SK-N-SH (cell line): ENCODE data around the gene TBC1D8. TPM values are rescaled to one million over a fixed set of nuclear protein-coding genes. Genes with fewer than 3 reads are reported as not detected.

ENCODE experiments used
- CTCF ChIA-PET: fragments of 300-600, 350-600 bp; formaldehyde crosslinking; extraction: SDS; loops from one replicate; lab custom pipeline; 2021; lab: Yijun Ruan, JAX
- POLR2A ChIA-PET: fragments of 350-600 bp; sonication (Branson Sonifier 250); formaldehyde crosslinking; extraction: SDS; loops from one replicate; lab custom pipeline; 2020; ENCODE audit warnings: antibody characterized with exemption, inconsistent platforms; lab: Yijun Ruan, JAX
- DNase-seq: peaks from one replicate; pipeline ENCODE4 v3.0.0; 2012
- H2AFZ ChIP-seq: fragments of 200-600 bp; sonication (generic); 2 replicates; pipeline ENCODE4 v1.8.1; 2016; ENCODE audit warnings: antibody characterized with exemption, mild to moderate bottlenecking, low read depth
- H3F3A ChIP-seq: fragments of 200-600 bp; sonication (generic); replicated peaks from 2 replicates; pipeline ENCODE3; 2016; ENCODE audit warnings: antibody characterized with exemption, mild to moderate bottlenecking; ENCODE audit not compliant: insufficient read depth
- H3K27ac ChIP-seq, 2 experiments: fragments of 200-500 bp in 1 of 2; fragments of 200-600 bp in 1 of 2; sonication (Bioruptor generic) in 1 of 2; sonication (generic), shearing (Covaris generic) in 1 of 2; 2 replicates each; pipeline versions ENCODE4 v1.5.1 to v1.6.1; 2014 to 2016; ENCODE audit warnings: low read depth in 2 of 2, inconsistent platforms in 1 of 2, low read length in 1 of 2, mild to moderate bottlenecking in 1 of 2, mixed read lengths in 1 of 2
- H3K27me3 ChIP-seq: fragments of 200-600 bp; sonication (generic), shearing (Covaris generic); 2 replicates; pipeline ENCODE4 v1.6.1; 2016; ENCODE audit warnings: mixed run types; ENCODE audit not compliant: insufficient read depth
- H3K36me3 ChIP-seq, 2 experiments: fragments of 200-500 bp in 1 of 2; fragments of 200-600 bp in 1 of 2; sonication (Bioruptor generic) in 1 of 2; sonication (generic) in 1 of 2; replicated peaks in 1 of 2; 2 replicates each; pipeline versions ENCODE3 to v1.5.1; 2014 to 2016; ENCODE audit warnings: low read length in 1 of 2, mild to moderate bottlenecking in 1 of 2; ENCODE audit not compliant: insufficient read depth in 2 of 2, control insufficient read depth in 1 of 2
- H3K4me1 ChIP-seq, 2 experiments: fragments of 200-500 bp in 1 of 2; fragments of 200-600 bp in 1 of 2; sonication (Bioruptor generic) in 1 of 2; sonication (generic), shearing (Covaris generic) in 1 of 2; 2 replicates each; pipeline versions ENCODE4 v1.5.1 to v1.6.1; 2014 to 2016; ENCODE audit warnings: low read depth in 1 of 2, low read length in 1 of 2, mixed run types in 1 of 2; ENCODE audit not compliant: insufficient read depth in 2 of 2, control insufficient read depth in 1 of 2
- H3K4me2 ChIP-seq: fragments of 200-600 bp; sonication (generic), shearing (Covaris generic); 2 replicates; pipeline ENCODE4 v1.6.1; 2017; ENCODE audit warnings: mixed run types
- H3K4me3 ChIP-seq, 2 experiments: fragments of 200-500 bp in 1 of 2; fragments of 200-600 bp in 1 of 2; sonication (Bioruptor generic) in 1 of 2; sonication (generic), shearing (Covaris generic) in 1 of 2; 2 replicates each; pipeline versions ENCODE4 v1.5.1 to v1.8.1; 2014 to 2016; ENCODE audit warnings: low read depth in 2 of 2, inconsistent platforms in 1 of 2, low read length in 1 of 2, mild to moderate bottlenecking in 1 of 2, mixed read lengths in 1 of 2, moderate library complexity in 1 of 2
- H3K79me2 ChIP-seq: fragments of 200-600 bp; sonication (generic); 2 replicates; pipeline ENCODE4 v1.8.1; 2017; ENCODE audit warnings: mild to moderate bottlenecking; ENCODE audit not compliant: insufficient read depth
- H3K9ac ChIP-seq: fragments of 200-600 bp; sonication (generic); 2 replicates; pipeline ENCODE4 v1.6.1; 2017; ENCODE audit warnings: mixed run types
- H3K9me2 ChIP-seq: fragments of 200-600 bp; sonication (generic); 2 replicates; pipeline ENCODE4 v1.6.1; 2017; ENCODE audit warnings: mixed run types
- H3K9me3 ChIP-seq: fragments of 200-600 bp; sonication (generic); 2 replicates; pipeline ENCODE4 v1.6.1; 2017; ENCODE audit warnings: mixed run types, mild to moderate bottlenecking, moderate library complexity
- H4K20me1 ChIP-seq: fragments of 200-600 bp; sonication (generic); 2 replicates; pipeline ENCODE4 v1.6.1; 2017; ENCODE audit warnings: mild to moderate bottlenecking, mixed run types; ENCODE audit not compliant: insufficient read depth
- ELF1 ChIP-seq: IDR thresholded peaks from 2 replicates; pipeline ENCODE4 v1.4.0; 2012
- EP300 ChIP-seq, 2 experiments: IDR thresholded peaks; 2 replicates each; pipeline versions ENCODE4 v1.4.0 to v1.6.1; 2012; ENCODE audit warnings: borderline replicate concordance in 1 of 2, low read depth in 1 of 2, low read length in 1 of 2
- FOSL2 ChIP-seq: IDR thresholded peaks from 2 replicates; pipeline ENCODE4 v1.4.0; 2012; ENCODE audit warnings: low read depth, mild to moderate bottlenecking, moderate library complexity, borderline replicate concordance
- FOXM1 ChIP-seq: IDR thresholded peaks from 2 replicates; pipeline ENCODE4 v1.4.0; 2012; ENCODE audit warnings: low read depth, mild to moderate bottlenecking
- GATA2 ChIP-seq: sonication (generic); formaldehyde crosslinking; IDR thresholded peaks from 2 replicates; pipeline ENCODE4 v1.5.0; 2020; ENCODE audit warnings: mild to moderate bottlenecking, missing genetic modification reagents
- MAX ChIP-seq: IDR thresholded peaks from 2 replicates; pipeline ENCODE4 v1.4.0; 2012; ENCODE audit warnings: low read depth
- MEF2A ChIP-seq: IDR thresholded peaks from 2 replicates; pipeline ENCODE4 v1.4.0; 2012; ENCODE audit warnings: low read depth, borderline replicate concordance
- MXI1 ChIP-seq: IDR thresholded peaks from 2 replicates; pipeline ENCODE4 v1.6.1; 2012; ENCODE audit warnings: mild to moderate bottlenecking, low read depth, low read length, improper control_type of control experiment
- NFIC ChIP-seq: IDR thresholded peaks from 2 replicates; pipeline ENCODE4 v1.4.0; 2012; ENCODE audit warnings: borderline replicate concordance
- PBX3 ChIP-seq: IDR thresholded peaks from 2 replicates; pipeline ENCODE4; 2012
- RAD21 ChIP-seq: IDR thresholded peaks from 2 replicates; pipeline ENCODE4 v1.6.1; 2012; ENCODE audit warnings: mild to moderate bottlenecking, low read length
- RCOR1 ChIP-seq: fragments of 150-350 bp; IDR thresholded peaks from 2 replicates; pipeline ENCODE4 v1.6.1; 2017; ENCODE audit warnings: antibody characterized with exemption, low read length
- RFX5 ChIP-seq: IDR thresholded peaks from 2 replicates; pipeline ENCODE4 v1.6.1; 2012; ENCODE audit warnings: mild to moderate bottlenecking, improper control_type of control experiment, low read length
- RXRA ChIP-seq: IDR thresholded peaks from 2 replicates; pipeline ENCODE4 v1.4.0; 2012; ENCODE audit warnings: low read depth, mild to moderate bottlenecking, borderline replicate concordance
- SIN3A ChIP-seq: IDR thresholded peaks from 2 replicates; pipeline ENCODE4 v1.6.1; 2012; ENCODE audit warnings: low read depth, mild to moderate bottlenecking, low read length, moderate library complexity, borderline replicate concordance
- SMC3 ChIP-seq: IDR thresholded peaks from 2 replicates; pipeline ENCODE4 v1.6.1; 2012; ENCODE audit warnings: low read depth, low read length, improper control_type of control experiment
- TCF12 ChIP-seq: IDR thresholded peaks from 2 replicates; pipeline ENCODE4 v1.4.0; 2012
- YY1 ChIP-seq: IDR thresholded peaks from 2 replicates; pipeline ENCODE4 v1.4.0; 2012; ENCODE audit warnings: low read depth, mild to moderate bottlenecking
- ZBTB33 ChIP-seq: IDR thresholded peaks from 2 replicates; pipeline ENCODE4 v1.4.0; 2012; ENCODE audit warnings: low read depth, borderline replicate concordance
- WGBS: methylation state at CpG from one replicate; pipeline ENCODE4 v1.1.6; 2017; ENCODE audit warnings: low lambda C conversion rate; 5-methylcytosine and 5-hydroxymethylcytosine counted together
- polyA plus RNA-seq, 3 experiments: library from polyadenylated mRNA; depleted of rRNA; stranded (reverse); fragments of >200 nt; gene quantifications; 2 replicates each; pipeline ENCODE4 v1.2.3, GENCODE V29; 2012
- TF ChIP-seq, protein P1 (sequence below): fragments of 200-600 bp; sonication (generic); IDR thresholded peaks from 2 replicates; pipeline ENCODE4 v1.6.1; 2017; ENCODE audit warnings: antibody characterized with exemption, mild to moderate bottlenecking, moderate library complexity

The TBC1D8 gene
- polyA plus RNA-seq, 1 of the 3 experiments (the other 2 are of a cell fraction): 5.3 TPM

DNA sequence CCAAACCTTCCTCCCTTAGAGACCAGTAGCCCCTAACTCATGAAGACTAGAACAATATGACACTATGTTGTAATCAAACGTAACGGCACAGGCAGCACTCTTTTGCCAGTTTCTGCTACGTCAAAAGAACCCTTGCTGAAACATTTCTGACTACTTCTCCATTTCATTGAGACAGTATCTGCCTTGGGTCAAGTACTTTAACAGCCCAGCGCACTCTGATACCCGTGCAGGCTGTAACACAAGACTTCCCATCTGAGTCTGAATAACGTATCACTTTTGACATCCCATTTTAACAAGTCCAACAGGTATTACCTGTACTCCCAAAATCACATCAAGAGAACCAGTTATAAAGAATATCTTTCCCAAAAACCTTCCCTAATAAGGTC is 38.4 kb downstream of the TBC1D8 start (continued):
- TF ChIP-seq ZBTB33 (no peak), RXRA (no peak), RCOR1 (no peak), SIN3A (no peak), RAD21 (no peak), ELF1 (no peak), RFX5 (no peak), FOXM1 (no peak), TCF12 (no peak), YY1 (no peak), MAX (no peak)
- TF ChIP-seq, protein P1, sequence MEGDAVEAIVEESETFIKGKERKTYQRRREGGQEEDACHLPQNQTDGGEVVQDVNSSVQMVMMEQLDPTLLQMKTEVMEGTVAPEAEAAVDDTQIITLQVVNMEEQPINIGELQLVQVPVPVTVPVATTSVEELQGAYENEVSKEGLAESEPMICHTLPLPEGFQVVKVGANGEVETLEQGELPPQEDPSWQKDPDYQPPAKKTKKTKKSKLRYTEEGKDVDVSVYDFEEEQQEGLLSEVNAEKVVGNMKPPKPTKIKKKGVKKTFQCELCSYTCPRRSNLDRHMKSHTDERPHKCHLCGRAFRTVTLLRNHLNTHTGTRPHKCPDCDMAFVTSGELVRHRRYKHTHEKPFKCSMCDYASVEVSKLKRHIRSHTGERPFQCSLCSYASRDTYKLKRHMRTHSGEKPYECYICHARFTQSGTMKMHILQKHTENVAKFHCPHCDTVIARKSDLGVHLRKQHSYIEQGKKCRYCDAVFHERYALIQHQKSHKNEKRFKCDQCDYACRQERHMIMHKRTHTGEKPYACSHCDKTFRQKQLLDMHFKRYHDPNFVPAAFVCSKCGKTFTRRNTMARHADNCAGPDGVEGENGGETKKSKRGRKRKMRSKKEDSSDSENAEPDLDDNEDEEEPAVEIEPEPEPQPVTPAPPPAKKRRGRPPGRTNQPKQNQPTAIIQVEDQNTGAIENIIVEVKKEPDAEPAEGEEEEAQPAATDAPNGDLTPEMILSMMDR: no peak

- Histone ChIP-seq H3F3A (no peaks in the 10 kb centered on the region), H3K4me3 (no peak overlapping the region), H3K9ac (no peak overlapping the region), H3K79me2 (no peaks in the 10 kb centered on the region), H3K27ac (peak overlapping the region in 1 of 2 experiments; percentile 97; a peak in 2 of 4 replicates), H2AFZ (no peak overlapping the region), H3K36me3 (no peaks in the 10 kb centered on the region), H3K9me2 (no peaks in the 10 kb centered on the region), H4K20me1 (no peaks in the 10 kb centered on the region), H3K9me3 (no peaks in the 10 kb centered on the region), H3K4me2 (no peak overlapping the region), H3K4me1 (peaks cover 7 to 62% of the 10 kb centered on the region in 2 experiments; a peak in 3 of 4 replicates), H3K27me3 (no peaks in the 10 kb centered on the region)
- POLR2A ChIA-PET: interaction anchor here (2.0 kb wide), 1 partner anchor 39 kb away, joined by 5 read pairs; the partner anchor contains the start of gene TBC1D8
- peak; percentile 37 for DNase-seq
- 57% methylated on average over 8 of the region's 10 CpGs for WGBS
- CTCF ChIA-PET: interaction anchor here (0.6 to 1.0 kb wide), 2 partner anchors 94 to 482 kb away, joined by 3 to 4 read pairs; no protein-coding TSS in a partner anchor
- no peak; the same call in 1 of the 2 replicates for TF ChIP-seq RXRA
- no peak for TF ChIP-seq MXI1
- TF ChIP-seq MEF2A: peak; percentile 37; the same call in 1 of the 2 replicates
- no peak for TF ChIP-seq GATA2 (CRISPR knock-in tag)
- TF ChIP-seq FOSL2: no peak
- peak; percentile 79 for TF ChIP-seq TCF12
- TF ChIP-seq PBX3: peak; percentile 73
- peak; percentile 48; the same call in 1 of the 2 replicates for TF ChIP-seq NFIC
- peak; percentile 30 to 70; a peak in 3 of 4 replicates for TF ChIP-seq EP300 (IDR thresholded peaks at IDR 0.05; ENCODE audit: borderline replicate concordance in 1 of 2, low read depth in 1 of 2, low read length in 1 of 2)
- no peak for TF ChIP-seq ZBTB33
- TF ChIP-seq SMC3: no peak
- TF ChIP-seq, all 33 proteins: peak for 5
Observed at GRCh38 chr2:101111917-101112771, 39.0 kb downstream of the TBC1D8 start.
